ENCODE measurements around the gene ZNF76. TPM values are rescaled to one million over a fixed set of nuclear protein-coding genes. Genes with fewer than 3 reads are reported as not detected.

ZNF76 gene
- total and polyA plus RNA-seq, 4 donors: 10.6 to 18.4 (median 12.4) TPM

GRCh38 chr6:35273822-35274559 is 14.5 kb downstream of the ZNF76 start:
- H3K4me1 ChIP-seq (ENCODE audit: control insufficient read depth in 4 of 4, insufficient read depth in 4 of 4, low read length in 3 of 4): no peaks in the 10 kb centered on the region
- H3K27ac ChIP-seq (ENCODE audit: low read depth in 1 of 2, low read length in 2 of 2): no peak overlapping the region
- H3K9ac ChIP-seq (ENCODE audit: low read depth in 1 of 2, low read length in 2 of 2): no peak overlapping the region
- 93% methylated on average over 4 of the region's 4 CpGs for WGBS
- no peak overlapping the region for H3K4me3 ChIP-seq (ENCODE audit: low read depth in 1 of 3, low read length in 3 of 3)
- H3K27me3 ChIP-seq (ENCODE audit: control insufficient read depth in 4 of 4, insufficient read depth in 4 of 4, low read length in 3 of 4): no peaks in the 10 kb centered on the region
- no peak for DNase-seq (ENCODE audit: low spot score)
- TF ChIP-seq GABPA (IDR thresholded peaks at IDR 0.05 in 1 of 2, conservative IDR thresholded peaks at IDR 0.05 in 1 of 2) (no peak), RAD21 (IDR thresholded peaks at IDR 0.05) (no peak), FOXA2 (IDR thresholded peaks at IDR 0.05) (no peak), SP1 (IDR thresholded peaks at IDR 0.05) (no peak), EGR1 (IDR thresholded peaks at IDR 0.05; ENCODE audit: low read depth in 2 of 2) (no peak), REST (IDR thresholded peaks at IDR 0.05) (no peak), TAF1 (conservative IDR thresholded peaks at IDR 0.05) (no peak), HNF4A (conservative IDR thresholded peaks at IDR 0.05) (no peak)
- TF ChIP-seq, protein P1, sequence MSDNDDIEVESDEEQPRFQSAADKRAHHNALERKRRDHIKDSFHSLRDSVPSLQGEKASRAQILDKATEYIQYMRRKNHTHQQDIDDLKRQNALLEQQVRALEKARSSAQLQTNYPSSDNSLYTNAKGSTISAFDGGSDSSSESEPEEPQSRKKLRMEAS (IDR thresholded peaks at IDR 0.05): no peak
- H3K9me3 ChIP-seq (ENCODE audit: control insufficient read depth in 4 of 4, low read length in 3 of 4): no peaks in the 10 kb centered on the region
- H3K36me3 ChIP-seq (ENCODE audit: control insufficient read depth in 4 of 4, insufficient read depth in 3 of 4, low read depth in 1 of 4, low read length in 3 of 4): peaks cover 0 to 2% (median 0%) of the 10 kb centered on the region in 4 donors

DNA sequence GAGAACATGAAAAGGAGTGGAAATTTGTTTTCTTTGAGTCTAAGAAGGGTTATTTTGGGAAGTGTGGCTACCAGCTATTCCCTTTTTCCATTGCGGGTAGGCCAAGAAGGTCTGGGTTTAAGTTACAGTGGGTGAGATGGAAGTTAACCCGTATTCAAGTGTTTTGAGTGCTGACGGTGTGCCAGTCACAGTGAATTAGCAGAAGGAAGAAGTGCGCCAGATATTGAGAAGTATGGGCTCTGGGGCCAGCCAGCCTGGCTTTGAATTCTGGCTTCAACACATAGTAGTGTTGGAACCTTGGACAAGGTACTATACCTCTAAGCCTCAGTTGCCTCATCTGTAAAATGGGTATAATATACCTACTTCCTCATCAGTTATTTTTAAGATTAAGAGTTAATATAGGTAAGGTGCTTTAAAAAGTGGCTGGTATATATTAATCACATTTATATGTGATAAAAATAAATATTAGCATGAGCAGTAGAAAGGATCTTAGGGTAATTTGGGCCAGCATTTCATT is 16.3 kb downstream of the ZNF76 start:
- Histone ChIP-seq H3K27me3 (ENCODE audit: control insufficient read depth in 4 of 4, insufficient read depth in 4 of 4, low read length in 3 of 4) (no peaks in the 10 kb centered on the region), H3K27ac (ENCODE audit: low read depth in 1 of 2, low read length in 2 of 2) (no peak overlapping the region), H3K4me3 (ENCODE audit: low read depth in 1 of 3, low read length in 3 of 3) (no peak overlapping the region), H3K9me3 (ENCODE audit: control insufficient read depth in 4 of 4, low read length in 3 of 4) (no peaks in the 10 kb centered on the region), H3K9ac (ENCODE audit: low read depth in 1 of 2, low read length in 2 of 2) (no peak overlapping the region), H3K4me1 (ENCODE audit: control insufficient read depth in 4 of 4, insufficient read depth in 4 of 4, low read length in 3 of 4) (no peaks in the 10 kb centered on the region), H3K36me3 (ENCODE audit: control insufficient read depth in 4 of 4, insufficient read depth in 3 of 4, low read depth in 1 of 4, low read length in 3 of 4) (peaks cover 0 to 2% (median 0%) of the 10 kb centered on the region in 4 donors)
- TF ChIP-seq NR2F2 (IDR thresholded peaks at IDR 0.05): no peak
- TF ChIP-seq YY1 (IDR thresholded peaks at IDR 0.05): no peak
- no peak for TF ChIP-seq ATF3 (IDR thresholded peaks at IDR 0.05)
- no peak for TF ChIP-seq RAD21 (IDR thresholded peaks at IDR 0.05)
- no peak for TF ChIP-seq FOXA1 (IDR thresholded peaks at IDR 0.05)
- no peak for TF ChIP-seq FOXA2 (IDR thresholded peaks at IDR 0.05)
- WGBS: 90% methylated on average over 4 of the region's 4 CpGs
- no peak for DNase-seq (ENCODE audit: low spot score)

DNA sequence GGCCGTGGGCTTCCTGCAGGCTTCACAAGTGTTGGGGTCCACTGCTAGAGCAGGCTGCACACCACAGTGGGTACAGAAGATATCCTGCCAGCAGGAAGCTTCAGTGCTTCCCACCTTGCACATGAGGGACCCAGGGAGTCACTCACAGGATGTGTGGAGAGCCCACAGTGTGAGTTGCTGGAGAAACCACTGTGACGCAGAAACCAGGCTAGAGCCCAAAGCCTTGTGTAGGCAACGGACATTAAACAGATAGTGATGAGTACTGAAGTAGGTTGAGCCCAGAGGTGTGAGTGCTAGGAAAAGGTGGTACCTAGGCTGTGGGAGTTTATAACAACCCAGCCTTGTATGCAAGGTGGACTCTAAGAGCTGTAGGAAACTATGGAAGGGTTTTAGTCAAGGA is 19.2 kb downstream of the ZNF76 start:
- H3K4me1 ChIP-seq (ENCODE audit: control insufficient read depth in 4 of 4, insufficient read depth in 4 of 4, low read length in 3 of 4): no peaks in the 10 kb centered on the region
- peaks cover 1 to 24% (median 15%) of the 10 kb centered on the region in 4 donors for H3K36me3 ChIP-seq (ENCODE audit: control insufficient read depth in 4 of 4, insufficient read depth in 3 of 4, low read depth in 1 of 4, low read length in 3 of 4)
- H3K4me3 ChIP-seq (ENCODE audit: low read depth in 1 of 3, low read length in 3 of 3): no peak overlapping the region
- TF ChIP-seq, protein P2, sequence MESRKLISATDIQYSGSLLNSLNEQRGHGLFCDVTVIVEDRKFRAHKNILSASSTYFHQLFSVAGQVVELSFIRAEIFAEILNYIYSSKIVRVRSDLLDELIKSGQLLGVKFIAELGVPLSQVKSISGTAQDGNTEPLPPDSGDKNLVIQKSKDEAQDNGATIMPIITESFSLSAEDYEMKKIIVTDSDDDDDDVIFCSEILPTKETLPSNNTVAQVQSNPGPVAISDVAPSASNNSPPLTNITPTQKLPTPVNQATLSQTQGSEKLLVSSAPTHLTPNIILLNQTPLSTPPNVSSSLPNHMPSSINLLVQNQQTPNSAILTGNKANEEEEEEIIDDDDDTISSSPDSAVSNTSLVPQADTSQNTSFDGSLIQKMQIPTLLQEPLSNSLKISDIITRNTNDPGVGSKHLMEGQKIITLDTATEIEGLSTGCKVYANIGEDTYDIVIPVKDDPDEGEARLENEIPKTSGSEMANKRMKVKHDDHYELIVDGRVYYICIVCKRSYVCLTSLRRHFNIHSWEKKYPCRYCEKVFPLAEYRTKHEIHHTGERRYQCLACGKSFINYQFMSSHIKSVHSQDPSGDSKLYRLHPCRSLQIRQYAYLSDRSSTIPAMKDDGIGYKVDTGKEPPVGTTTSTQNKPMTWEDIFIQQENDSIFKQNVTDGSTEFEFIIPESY (IDR thresholded peaks at IDR 0.05): no peak
- TF ChIP-seq RAD21 (IDR thresholded peaks at IDR 0.05) (no peak), RXRA (IDR thresholded peaks at IDR 0.05) (no peak), ATF3 (IDR thresholded peaks at IDR 0.05) (no peak), TAF1 (conservative IDR thresholded peaks at IDR 0.05) (no peak), NR2F2 (IDR thresholded peaks at IDR 0.05) (no peak)
- TF ChIP-seq, protein P3, sequence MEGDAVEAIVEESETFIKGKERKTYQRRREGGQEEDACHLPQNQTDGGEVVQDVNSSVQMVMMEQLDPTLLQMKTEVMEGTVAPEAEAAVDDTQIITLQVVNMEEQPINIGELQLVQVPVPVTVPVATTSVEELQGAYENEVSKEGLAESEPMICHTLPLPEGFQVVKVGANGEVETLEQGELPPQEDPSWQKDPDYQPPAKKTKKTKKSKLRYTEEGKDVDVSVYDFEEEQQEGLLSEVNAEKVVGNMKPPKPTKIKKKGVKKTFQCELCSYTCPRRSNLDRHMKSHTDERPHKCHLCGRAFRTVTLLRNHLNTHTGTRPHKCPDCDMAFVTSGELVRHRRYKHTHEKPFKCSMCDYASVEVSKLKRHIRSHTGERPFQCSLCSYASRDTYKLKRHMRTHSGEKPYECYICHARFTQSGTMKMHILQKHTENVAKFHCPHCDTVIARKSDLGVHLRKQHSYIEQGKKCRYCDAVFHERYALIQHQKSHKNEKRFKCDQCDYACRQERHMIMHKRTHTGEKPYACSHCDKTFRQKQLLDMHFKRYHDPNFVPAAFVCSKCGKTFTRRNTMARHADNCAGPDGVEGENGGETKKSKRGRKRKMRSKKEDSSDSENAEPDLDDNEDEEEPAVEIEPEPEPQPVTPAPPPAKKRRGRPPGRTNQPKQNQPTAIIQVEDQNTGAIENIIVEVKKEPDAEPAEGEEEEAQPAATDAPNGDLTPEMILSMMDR (IDR thresholded peaks at IDR 0.05; ENCODE audit: low read depth, low read length, missing input control): no peak
- TF ChIP-seq, protein P1 (IDR thresholded peaks at IDR 0.05): no peak
- no peak overlapping the region for H3K9ac ChIP-seq (ENCODE audit: low read depth in 1 of 2, low read length in 2 of 2)
- no peak overlapping the region for H3K27ac ChIP-seq (ENCODE audit: low read depth in 1 of 2, low read length in 2 of 2)
- no peak for DNase-seq (ENCODE audit: low spot score)
- no peaks in the 10 kb centered on the region for H3K9me3 ChIP-seq (ENCODE audit: control insufficient read depth in 4 of 4, low read length in 3 of 4)
- whole genome bisulfite sequencing: 97% methylated on average over 3 of the region's 3 CpGs
- no peaks in the 10 kb centered on the region for H3K27me3 ChIP-seq (ENCODE audit: control insufficient read depth in 4 of 4, insufficient read depth in 4 of 4, low read length in 3 of 4)

Measured in liver (tissue), 9 donors.